ENCODE data around the gene LRIT3.
"Not testable (repeated sequence)": the region's sequence is repeated elsewhere in the genome, so short reads cannot be mapped to it uniquely, and the experiment has no call there.

The LRIT3 gene

DNA sequence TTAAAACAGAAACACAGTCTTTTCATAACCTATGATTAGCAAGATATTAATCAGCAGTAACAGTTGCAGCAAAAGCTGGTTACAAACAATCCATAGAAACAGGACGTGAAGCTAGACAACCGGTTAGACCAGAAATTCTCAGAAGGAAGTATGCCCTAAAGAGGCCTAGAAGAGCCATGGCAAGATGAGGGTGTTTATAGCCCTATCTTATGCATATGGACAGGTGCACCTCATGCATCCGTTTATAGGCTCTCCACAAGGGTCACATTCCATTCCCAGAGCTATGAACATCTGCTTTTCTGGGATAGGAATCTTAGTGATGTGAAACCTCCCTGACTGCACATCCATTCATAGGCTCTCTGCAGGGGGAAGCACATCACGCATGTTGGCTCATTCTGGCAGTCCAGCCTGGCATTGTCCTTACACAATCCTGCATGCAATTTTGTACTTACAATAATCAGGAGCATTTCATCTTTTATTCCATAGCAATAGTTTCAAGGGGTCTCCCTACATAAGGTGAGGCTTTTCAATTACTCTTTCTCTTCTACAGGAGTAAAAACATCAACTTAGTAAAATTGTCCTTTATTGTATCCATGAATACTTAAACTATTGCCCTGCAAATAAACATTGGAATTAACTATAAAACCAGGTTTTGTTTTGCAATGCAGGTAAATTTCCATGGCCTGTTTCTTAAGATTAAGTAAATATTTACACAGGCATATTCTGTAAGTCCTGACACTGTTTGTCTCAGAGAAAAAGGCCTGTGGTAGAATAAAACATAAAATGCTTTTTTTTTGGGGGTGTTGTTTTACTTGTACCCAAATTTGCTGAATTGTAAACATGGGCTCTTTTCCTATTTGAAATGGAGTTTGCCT lies 11.8 kb downstream of the LRIT3 start:
- not testable (repeated sequence) for DNase-seq

DNA sequence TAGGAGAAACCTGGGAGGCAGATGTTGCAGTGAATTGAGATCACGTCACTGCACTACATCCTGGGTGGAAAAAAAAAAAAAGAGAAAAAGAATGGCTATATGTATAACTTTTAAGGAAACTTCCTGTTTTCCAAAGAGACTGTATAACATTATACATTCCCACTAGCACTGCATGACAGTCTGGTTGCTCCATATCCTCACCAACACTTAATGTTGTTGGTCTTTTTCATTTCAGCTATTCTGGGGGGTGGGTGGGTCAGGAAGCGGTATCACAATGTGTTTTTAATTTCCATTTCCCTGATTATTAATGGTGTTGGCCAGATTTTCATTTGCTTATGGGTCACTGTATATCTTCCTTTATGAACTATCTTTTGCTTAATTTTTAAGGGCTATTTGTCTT lies 13.4 kb downstream of the LRIT3 start:
- no peak for DNase-seq

GRCh38 chr4:109861916-109862511 lies 14.1 kb downstream of the LRIT3 start:
- no peak for DNase-seq

- DNase-seq, result no peak
These were observed 16.2 kb downstream of the LRIT3 start for GRCh38 chr4:109864134-109864533.

- DNase-seq, result no peak
These were observed 22.2 kb downstream of the LRIT3 start for GRCh38 chr4:109870061-109870460.

DNA sequence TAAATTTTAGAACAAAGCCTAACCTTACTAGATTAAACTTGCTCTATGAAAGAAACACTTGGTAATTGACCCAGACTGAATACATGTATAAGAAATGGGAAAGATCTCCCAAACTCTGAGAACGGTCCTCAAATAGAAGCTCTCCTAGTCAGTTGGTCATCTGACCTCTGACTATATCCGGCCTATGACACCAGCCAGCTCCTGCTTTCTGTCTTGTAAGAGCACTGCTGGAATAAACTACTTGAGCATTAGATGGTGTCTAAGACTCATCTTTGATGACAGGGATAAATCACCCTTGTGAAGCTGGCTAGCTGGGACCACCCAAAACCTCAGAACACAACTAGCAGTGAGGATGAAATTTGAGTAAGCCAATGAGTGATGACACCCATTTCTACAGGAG lies 24.2 kb downstream of the LRIT3 start:
- DNase-seq, result no peak

GRCh38 chr4:109872950-109873656 lies 25.2 kb downstream of the LRIT3 start:
- no peak for DNase-seq

DNA sequence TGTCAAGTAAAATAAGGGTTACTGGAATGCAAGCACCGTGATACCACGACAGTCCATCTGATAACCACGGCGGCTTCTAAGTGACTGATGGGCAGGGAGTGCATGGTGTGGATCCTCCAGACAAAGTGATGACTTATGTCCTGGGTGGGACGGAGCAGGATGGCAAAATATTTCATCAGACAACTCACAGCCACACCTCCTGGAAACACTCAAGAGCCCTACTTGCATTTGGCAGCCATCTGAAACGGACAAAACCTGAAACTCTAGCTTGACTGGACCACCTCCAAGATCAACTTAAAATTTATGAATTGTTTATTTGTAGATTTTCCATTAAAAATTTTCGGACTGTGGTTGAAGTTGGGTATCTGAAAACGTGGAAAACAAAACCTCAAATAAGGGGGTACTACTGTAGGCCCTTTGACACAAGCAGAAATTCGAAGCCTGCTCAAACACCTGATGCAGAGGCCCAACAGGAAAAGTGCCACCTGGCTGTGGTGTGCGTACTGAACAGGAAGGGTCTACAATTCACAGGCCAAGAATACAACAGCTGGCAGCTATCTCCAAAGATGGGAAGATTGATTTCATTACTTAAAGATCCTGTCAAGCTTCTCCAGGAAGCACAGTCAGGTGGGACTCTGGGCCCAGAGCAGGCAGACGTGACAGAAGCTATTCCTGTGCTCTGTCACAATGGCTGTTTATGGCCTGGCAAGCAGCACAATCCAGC lies 26.0 kb downstream of the LRIT3 start:
- no peak for DNase-seq

DNA sequence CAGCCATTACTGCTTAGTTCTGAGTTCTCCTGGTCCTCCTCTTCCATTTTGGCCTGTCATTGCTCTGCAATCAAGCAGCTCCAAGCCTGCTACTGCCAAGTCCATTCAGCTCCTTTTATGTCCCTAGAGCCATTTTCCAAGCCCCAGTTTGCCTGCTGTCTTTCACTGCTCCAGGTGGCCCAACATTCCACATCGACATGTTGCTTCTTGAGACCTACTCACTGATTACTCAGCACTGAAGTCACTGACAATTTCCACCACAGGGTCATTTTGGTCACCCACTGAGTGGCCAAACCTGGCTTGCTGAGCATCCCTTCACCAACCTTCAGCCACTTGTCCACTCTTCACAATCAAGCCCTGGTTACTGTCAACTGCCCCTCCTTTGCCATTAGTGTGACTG lies 27.2 kb downstream of the LRIT3 start:
- DNase-seq, result no peak

DNA sequence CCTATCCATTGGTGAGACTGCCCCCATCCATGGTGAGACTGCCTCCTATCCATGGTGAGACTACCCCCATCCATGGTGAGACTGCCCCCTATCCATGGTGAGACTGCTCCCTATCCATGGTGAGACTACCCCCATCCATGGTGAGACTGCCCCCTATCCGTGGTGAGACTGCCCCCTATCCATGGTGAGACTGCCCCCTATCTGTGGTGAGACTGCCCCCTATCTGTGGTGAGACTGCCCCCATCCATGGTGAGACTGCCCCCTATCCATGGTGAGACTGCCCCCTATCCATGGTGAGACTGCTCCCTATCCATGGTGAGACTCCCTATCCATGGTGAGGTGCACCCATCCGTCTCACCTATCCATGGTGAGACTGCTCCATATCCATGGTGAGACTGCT lies 27.6 kb downstream of the LRIT3 start:
- DNase-seq, result not testable (repeated sequence)

DNA sequence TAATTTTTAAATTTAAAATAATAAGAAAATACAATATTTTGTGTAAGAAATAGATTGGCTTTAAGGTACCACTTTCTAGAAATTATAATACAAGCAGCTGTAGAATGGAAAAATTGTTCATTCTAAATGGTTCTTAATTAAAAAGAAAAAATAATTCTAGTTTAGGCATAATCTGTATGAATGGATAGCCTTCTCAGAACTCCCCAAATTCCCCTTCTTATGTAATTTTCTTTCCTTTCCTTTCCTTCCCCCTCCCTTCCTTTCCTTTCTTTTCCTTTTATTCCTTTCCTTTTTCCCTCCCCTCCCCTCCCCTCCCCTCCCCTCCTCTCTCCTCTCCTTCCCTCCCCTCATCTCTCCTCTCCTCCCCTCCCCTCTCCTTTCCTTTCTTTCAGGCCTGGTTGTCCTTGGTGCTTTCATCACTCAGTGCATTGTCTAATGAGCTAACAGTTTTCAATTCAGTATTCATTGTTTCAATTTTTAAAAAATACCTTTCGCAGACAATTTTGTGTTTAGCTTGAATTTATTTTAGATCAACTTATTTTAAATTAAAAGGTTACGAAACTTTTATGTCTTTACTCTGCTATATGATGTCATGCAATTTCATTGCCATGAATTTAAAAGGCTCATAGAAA lies 28.8 kb downstream of the LRIT3 start:
- no peak for DNase-seq

DNA sequence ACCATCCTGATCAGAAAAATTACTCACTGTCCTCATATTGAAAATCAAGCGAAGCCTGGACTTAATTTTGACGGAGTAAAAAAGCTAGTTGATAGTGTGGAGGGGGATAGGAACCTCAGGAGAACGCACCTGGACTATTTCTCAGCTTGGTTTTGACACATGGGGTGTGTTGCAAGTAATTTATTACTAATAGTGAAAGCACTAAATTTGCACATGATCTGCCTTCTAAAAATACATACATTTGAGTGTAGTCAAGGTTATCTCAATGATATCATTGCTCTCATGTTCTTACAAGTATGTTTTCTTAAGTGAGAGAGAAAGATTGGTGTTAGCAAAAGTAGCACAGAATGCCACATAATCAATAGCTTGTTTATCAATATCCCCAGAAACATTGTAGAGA lies 29.5 kb downstream of the LRIT3 start:
- DNase-seq, result no peak

- DNase-seq, result no peak
These were observed 30.4 kb downstream of the LRIT3 start for GRCh38 chr4:109878355-109878754.

- no peak for DNase-seq
These were observed 31.2 kb downstream of the LRIT3 start for GRCh38 chr4:109879081-109879480.

GRCh38 chr4:109879636-109880314 lies 31.9 kb downstream of the LRIT3 start:
- no peak for DNase-seq

- no peak for DNase-seq
These were observed 38.4 kb downstream of the LRIT3 start for GRCh38 chr4:109886303-109886702.

DNA sequence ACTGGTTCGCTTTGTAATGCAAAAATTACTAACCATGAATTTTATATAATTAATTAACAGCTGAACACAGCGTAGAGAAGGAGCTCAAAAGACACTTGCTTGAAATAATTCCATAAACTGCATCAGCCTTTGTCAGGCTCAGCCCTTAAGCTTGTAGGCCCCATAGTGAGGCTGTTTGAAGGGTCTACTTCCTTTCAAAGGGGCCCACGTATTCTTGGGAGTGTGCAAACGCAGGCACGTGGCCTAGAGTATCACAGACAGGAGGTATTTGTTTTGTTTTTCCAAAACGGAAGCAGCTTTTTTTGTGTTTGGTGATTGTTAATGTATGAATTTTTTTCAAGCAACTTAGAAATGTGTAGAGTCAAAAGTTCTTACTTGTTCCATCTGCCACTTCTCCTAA lies 39.2 kb downstream of the LRIT3 start:
- no peak for DNase-seq

- DNase-seq, result no peak
These were observed 42.2 kb downstream of the LRIT3 start for GRCh38 chr4:109890076-109890475.

DNA sequence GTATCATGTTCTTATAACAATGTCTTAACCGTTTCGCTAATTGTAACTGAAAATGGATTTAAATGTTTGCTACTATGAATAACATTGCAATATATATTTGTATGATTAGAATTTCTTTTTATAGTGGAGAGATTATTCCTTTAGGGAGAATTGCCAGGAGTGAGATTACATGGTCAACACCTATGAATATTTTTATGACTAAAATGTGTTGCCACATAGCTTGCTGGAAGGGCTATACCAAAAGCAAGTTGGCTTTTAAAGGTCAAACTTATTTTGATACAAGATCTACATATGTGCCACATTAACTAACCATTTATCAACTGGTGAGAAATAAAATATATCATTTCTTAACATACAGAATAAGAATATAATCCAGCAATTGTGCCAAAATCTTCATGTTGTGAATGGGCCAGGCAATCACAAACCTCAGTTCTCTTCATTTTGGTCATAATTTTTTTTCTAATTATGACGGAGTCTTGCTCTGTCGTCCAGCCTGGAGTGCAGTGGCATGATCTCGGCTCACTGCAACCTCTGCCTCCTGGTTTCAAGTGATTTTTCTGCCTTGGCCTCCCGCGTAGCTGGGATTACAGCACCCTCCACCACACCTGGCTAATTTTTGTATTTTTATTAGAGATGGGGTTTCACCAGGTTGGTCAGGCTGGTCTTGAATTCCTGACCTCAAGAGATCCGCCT lies 54.8 kb downstream of the LRIT3 start:
- no peak for DNase-seq

DNA sequence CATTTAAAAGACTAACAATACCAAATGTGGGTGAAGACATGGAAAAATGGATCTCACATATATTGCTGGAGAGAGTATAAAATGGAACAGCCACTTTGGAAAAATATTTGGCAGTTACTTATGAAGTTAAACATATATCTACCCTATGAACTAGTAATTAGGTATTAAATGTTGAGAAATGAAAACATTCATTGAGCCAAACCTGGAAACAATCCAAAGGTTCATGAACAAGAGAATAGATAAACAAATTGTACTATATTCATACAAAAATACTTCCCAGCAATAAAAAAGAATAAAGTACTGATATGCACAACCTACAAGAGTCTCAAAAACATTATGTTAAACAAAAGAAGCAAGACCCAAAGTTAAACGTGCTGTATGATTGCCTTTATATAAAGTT lies 60.8 kb downstream of the LRIT3 start:
- no peak for DNase-seq

DNA sequence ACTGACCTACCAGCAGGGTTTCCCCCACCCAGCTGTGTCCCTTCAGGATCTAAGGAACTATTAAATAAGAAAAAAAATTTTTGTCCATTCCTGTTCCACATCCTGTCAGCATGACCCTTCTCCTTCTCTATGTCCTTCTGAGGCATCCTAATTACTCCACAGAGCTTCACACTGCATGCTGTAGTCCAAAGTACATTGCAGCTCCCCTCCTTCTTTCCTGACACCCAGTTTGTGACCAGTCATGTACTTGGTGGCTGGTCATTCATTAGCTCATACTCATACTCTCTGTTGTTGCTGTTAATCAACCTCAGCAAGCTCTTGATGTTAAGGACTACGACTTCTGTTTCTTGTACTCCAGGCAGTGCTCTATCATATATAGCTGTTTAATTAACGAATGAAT lies 62.3 kb downstream of the LRIT3 start:
- DNase-seq, result no peak
